ENCODE measurements around the gene AP2B1.

AP2B1 gene

GRCh38 chr17:35641032-35641431 lies 53.9 kb downstream of the AP2B1 start:
- no peak for DNase-seq

DNA sequence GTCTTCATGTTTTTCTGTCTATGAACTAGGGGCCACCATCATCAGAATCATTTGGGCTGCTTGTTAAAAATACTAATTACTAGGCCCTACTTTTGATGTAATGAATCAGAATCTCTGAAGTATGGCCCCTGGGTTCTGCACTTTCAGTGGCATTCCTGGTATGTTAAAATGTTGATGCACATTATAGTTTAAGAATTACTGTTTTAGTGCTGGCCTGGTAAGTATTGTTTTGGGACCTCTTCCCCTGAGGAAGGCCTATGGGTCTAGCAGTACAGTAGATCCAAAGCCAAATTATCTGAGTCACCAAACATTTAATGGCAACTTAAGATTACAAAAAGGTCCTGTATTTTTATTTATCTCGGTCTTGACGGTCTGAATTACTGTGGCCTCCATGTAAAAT lies 58.8 kb downstream of the AP2B1 start:
- no peak for DNase-seq

GRCh38 chr17:35651467-35651866 lies 64.3 kb downstream of the AP2B1 start:
- DNase-seq, result no peak

GRCh38 chr17:35653619-35654361 lies 66.7 kb downstream of the AP2B1 start:
- no peak for DNase-seq

DNA sequence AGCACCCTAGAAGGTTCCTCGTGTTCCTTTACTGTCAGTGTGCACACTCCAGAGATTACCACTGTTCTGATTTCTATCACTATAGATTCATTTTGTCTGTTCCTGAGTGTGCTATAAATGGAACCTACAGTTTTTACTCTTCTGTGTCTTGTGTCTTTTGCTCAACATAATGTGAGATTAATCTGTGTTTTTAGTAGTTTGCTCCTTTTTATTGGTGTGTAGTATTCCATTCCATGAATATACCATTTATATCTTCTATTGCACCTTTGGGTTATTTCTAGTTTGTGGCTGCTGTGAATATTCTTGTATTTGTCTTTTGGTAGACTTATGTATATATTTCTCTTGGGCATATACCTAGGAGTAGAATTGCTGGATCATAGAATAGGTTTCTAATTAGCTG lies 68.2 kb downstream of the AP2B1 start:
- DNase-seq, result no peak

DNA sequence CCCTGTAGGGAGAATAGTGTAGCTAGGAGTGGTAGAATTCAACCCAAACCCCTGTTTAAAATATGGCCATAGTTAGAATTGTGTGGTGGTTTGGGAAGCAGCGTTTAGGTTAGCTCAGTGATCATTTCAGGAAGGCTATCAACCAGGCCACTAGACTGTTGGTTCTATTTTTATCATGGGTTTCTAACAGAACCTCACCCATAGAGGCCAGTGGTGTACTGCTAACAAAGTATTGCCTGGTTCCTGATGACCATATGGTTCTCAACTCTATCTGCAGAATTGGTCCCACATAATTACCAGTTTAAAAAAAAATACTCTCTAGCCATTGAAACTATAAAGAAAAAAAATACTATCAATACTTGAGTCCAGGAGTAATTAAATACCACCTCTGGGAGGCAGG lies 73.8 kb downstream of the AP2B1 start:
- DNase-seq, result no peak

GRCh38 chr17:35664685-35665084 lies 77.6 kb downstream of the AP2B1 start:
- no peak for DNase-seq

DNA sequence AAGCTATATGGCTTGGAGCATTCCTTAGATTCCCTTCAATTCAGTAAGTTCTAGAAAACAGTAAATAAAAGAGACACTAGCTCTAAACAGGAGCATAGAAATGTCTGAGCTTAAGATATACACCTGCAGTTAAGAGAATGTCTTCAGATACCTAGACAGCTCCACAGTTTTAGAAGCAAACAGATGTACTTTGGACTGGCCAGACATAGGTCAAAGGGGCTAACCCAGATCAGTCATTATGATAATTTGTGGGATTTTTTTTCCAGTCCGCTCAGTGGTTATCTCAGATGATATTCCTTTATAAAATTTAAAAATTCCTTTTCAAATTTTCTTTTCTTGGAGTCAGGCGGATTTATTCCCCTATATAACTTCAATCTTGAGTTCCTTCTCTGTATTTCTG lies 78.5 kb downstream of the AP2B1 start:
- no peak for DNase-seq

DNA sequence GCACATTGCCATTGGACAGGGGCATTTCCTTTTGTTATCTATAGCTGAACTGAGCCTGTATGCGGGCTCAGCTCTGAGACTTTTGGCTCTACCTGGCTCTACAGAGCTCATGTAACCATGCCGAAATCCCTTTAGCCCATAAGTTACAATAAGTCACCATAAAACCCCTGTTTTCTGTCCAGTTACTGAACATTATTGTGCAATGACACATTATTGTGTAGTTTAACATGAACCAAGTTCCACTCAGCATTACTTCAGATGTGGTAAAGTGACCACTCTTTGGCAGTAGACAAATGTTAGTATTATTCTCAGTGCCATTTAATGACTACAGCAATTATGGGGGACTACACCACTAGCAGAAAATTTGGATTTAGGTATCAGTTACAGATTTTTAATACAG lies 78.9 kb downstream of the AP2B1 start:
- DNase-seq, result no peak

DNA sequence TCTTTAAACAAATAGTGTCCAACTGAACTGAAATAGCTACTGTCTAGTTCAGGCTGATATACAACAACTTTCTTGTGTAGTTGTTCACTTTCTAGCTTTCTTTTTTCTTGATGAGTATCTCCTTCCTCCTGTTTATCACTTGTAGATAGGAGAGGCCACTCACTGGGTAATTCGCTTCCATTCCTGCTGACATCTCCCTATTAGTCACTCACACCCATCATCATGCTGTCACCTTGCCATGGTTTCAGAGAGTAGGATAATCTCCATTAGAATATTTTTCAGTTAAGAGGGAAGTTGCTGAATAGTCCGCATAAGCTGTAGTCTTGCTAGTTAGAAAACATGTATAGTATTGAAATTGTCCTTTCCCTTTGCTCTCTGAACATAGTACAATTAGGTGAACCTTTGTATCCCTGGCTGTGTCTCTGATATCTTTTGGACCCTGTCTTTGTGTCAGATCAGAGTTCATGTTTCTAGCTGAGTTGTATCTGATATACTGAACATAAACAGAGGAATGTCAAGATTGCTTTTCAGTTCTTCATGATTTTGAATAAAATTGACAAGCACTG lies 79.9 kb downstream of the AP2B1 start:
- DNase-seq, result no peak

DNA sequence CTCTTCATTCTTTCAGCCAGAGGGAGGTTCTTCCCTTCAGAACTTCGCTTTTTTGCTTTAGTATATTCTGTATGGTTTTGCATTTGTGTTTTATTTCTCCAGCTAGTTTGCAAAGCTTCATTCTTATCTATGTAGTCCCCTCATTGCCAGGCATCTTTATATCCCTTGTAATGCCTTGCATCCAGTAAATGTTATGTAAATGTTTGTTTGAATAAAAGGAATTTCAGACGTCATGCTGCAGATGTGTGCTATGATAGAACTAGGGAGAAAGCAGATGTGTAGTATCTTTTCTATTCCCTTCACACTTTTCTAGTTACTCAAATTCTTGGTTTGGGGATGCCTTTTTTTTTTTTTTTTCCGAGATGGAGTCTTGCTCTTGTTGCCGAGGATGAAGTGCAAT lies 81.7 kb downstream of the AP2B1 start:
- DNase-seq, result no peak

- no peak for DNase-seq
Measured at GRCh38 chr17:35674552-35674951, 87.4 kb downstream of the AP2B1 start.

GRCh38 chr17:35676441-35676840 lies 89.3 kb downstream of the AP2B1 start:
- DNase-seq, result no peak

DNA sequence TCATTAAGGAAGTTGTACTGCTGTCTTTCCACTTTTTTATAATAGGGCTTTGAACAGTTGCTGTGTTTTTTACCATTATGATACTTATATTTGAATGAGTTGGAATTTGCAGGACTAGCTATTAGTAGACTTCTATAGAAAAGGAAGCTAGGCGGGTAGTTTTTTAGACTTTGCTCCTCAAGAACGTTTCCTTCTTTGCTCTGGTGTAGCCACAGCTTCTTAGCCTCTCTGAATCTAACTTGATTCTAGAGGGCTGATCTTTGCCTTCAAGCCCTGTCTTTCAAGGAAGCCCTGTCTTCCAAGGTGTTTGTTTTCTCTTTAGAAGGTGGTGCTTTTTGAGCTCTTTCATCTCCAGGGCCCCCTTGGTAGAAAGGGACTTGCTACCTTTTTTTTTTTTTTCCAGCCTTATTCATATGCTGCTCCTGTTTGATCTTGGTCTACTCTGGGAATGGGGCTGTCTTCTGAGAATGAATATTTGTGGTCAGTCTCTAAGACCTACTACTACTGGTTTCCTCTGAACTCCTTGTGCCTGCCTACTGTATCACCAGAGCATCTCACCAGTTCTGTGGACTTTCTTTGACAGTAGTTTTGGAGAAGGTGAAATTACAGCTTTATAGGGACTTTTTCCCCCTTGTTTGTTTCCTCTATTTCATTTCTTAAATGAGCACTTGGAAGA lies 92.0 kb downstream of the AP2B1 start:
- DNase-seq, result no peak

DNA sequence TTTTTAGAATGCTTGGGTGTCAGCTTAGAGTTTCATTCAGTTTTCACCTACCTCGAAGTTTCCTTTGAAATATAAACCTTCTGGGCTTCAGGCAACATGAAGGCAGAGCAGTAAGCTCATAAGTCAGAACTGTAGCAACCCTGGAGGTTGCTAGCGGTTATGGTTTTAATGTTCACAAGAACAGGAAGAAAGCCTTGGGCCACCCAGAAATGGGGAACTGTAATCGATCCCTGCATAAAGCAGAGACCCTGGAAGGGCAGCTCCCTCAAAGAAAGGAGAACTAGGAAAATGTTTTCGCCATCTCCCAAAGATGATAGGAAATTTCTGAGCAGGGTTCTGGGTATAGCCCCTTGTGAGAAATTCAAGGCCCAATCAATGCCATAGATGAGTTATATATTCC lies 96.5 kb downstream of the AP2B1 start:
- no peak for DNase-seq

- DNase-seq, result no peak
Measured at GRCh38 chr17:35684055-35684802, 97.1 kb downstream of the AP2B1 start.

- DNase-seq, result no peak
Measured at GRCh38 chr17:35692512-35693210, 105.5 kb downstream of the AP2B1 start.

DNA sequence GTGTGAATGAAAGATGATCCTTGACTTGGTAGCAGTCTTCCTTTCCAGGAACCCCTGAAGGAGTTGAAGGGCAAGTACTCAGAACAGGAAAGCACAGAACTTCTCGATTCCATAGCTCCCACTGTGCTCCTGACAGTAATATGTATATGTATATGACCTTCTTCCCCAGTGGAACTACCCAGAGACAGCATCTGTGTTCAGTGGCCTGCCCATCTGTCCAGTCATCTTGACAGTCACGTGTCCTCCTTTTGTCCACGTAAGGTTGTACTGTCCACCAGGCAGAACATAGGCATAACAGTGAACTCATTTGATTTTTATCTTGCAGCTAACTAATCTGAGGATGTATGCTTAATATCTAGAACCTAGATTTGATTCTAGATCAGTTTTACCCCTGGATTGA lies 106.5 kb downstream of the AP2B1 start:
- DNase-seq, result no peak

DNA sequence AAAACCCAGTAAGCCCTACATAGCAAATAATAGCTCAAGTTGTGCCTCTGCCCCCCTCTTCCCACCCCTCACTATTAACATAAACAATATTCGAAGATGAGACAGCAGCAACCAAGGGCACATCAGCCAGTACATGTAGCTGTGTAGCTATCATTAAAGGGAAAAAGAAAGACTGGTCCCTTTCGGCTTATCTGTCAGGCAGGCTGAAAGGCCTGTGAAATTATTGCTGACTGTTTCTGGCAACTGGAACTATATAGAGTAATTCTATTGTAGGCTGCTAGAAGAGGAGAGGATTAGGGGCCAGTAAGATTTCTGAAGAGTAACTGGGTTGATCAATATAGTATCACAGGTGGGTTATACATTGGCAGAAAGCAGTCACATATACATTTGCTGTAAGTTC lies 107.8 kb downstream of the AP2B1 start:
- no peak for DNase-seq

DNA sequence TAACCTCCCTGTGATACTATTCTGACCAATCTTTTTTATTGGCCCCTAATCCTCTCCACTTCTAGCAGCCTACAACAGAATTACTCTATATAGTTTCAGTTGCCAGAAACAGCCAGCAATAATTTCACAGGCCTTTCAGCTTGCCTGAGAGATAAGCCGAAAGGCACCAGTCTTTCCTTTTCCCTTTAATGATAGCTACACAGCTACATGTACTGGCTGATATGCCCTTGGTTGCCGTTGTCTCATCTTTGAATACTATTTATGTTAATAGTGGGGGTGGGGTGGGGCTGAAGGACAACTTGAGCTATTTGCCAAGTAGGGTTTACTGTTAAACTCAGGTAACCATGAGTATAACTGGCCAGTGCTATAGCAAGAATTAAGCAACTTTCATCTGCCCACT lies 108.5 kb downstream of the AP2B1 start:
- no peak for DNase-seq

DNA sequence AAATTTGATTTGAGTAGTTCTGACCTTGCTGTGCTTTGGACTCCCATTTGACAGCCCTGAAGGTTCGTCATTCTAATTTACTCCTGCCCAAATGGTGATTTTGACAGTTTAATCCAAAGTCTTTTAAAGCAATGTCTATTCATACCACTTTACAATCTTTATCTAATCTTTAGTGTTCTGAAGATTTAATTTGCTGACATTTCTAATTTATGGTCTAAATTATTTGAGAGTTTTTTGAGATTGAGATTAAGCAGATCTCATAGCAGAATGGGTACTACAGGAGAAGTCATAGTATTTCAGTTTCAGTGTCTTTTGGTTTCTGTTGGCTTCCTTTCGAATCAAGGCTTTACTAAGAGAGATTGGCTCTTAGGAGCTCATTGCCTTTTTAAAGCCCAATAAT lies 111.7 kb downstream of the AP2B1 start:
- no peak for DNase-seq

GRCh38 chr17:35700150-35700549 lies 113.0 kb downstream of the AP2B1 start:
- DNase-seq, result no peak

DNA sequence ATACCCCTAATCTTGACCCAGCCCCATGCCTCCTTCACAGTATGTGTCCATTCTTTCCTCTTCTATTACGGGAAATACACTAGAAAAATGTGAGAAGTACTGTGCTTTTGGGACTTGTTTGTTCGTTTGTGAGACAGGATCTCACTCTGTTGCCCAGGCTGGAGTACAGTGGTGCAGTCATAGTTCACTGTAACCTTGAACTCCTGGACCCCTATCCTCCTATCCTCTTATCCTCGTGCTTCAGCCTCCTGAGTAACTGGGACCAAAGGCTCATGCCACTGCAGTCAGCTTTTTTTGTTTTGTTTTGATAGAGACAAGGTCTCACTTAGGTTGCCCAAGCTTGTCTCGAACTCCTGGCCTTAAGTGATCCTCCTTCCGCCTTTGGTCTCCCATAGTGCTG lies 114.4 kb downstream of the AP2B1 start:
- no peak for DNase-seq
